H1 (cell line): ENCODE results near the gene FGF14.

Source experiments
- BACH1 ChIP-seq: IDR thresholded peaks from 2 replicates; pipeline ENCODE4 v1.6.1; 2012; ENCODE audit warnings: low read length, improper control_type of control experiment
- CHD7 ChIP-seq: fragments of 300-600 bp; sonication (generic); IDR thresholded peaks from 2 replicates; pipeline ENCODE4 v1.7.1; 2012; ENCODE audit warnings: low read length, moderate library complexity, mild to moderate bottlenecking, inconsistent platforms; ENCODE audit not compliant: insufficient replicate concordance
- CTCF ChIP-seq, 3 experiments: IDR thresholded peaks; 1 replicate in 2 of 3; 2 replicates in 1 of 3; pipeline versions ENCODE4 v1.5.1 to v1.6.1; 2011; ENCODE audit warnings: low read length in 3 of 3, mild to moderate bottlenecking in 3 of 3, inconsistent platforms in 2 of 3, low read depth in 1 of 3, moderate library complexity in 1 of 3; ENCODE audit not compliant: insufficient read depth in 1 of 3; ENCODE audit errors: control extremely low read depth in 1 of 3
- EP300 ChIP-seq, 2 experiments: IDR thresholded peaks; 1 replicate in 1 of 2; 2 replicates in 1 of 2; pipeline ENCODE4 v1.6.1; 2011 to 2012; ENCODE audit warnings: low read depth in 2 of 2, low read length in 2 of 2, mild to moderate bottlenecking in 2 of 2, borderline replicate concordance in 1 of 2, inconsistent platforms in 1 of 2, moderate library complexity in 1 of 2
- EZH2 ChIP-seq: fragments of 200-600 bp; sonication (generic); IDR thresholded peaks from 2 replicates; pipeline ENCODE4 v1.7.1; 2012; ENCODE audit warnings: low read depth, mild to moderate bottlenecking, moderate library complexity, low read length, inconsistent platforms; ENCODE audit not compliant: severe bottlenecking
- POLR2AphosphoS5 ChIP-seq: IDR thresholded peaks from 2 replicates; pipeline ENCODE4 v1.6.1; 2011; ENCODE audit warnings: low read depth, low read length
- SIN3A ChIP-seq, 2 experiments: IDR thresholded peaks in 1 of 2; conservative IDR thresholded peaks in 1 of 2; 2 replicates each; pipeline ENCODE4 v1.6.1; 2011 to 2012; ENCODE audit warnings: low read length in 2 of 2, improper control_type of control experiment in 1 of 2, low read depth in 1 of 2, mild to moderate bottlenecking in 1 of 2

- TF ChIP-seq CTCF (IDR thresholded peaks at IDR 0.05; ENCODE audit: control extremely low read depth in 1 of 3, insufficient read depth in 1 of 3, low read depth in 1 of 3, low read length in 3 of 3) (no peak), BACH1 (no peak), CHD7 (no peak), POLR2AphosphoS5 (no peak), EZH2 (no peak), EP300 (IDR thresholded peaks at IDR 0.05; ENCODE audit: borderline replicate concordance in 1 of 2, low read depth in 2 of 2, low read length in 2 of 2) (no peak), SIN3A (conservative IDR thresholded peaks at IDR 0.05 in 1 of 2, IDR thresholded peaks at IDR 0.05 in 1 of 2; ENCODE audit: low read depth in 1 of 2, low read length in 2 of 2) (no peak)
These were observed 50.3 kb downstream of the FGF14 start for GRCh38 chr13:102351521-102351920.
